Fibroblast of mammary gland (primary cell): Measurements from ENCODE around the gene FAM120B.
A peak's percentile ranks its signal among the peaks of the same experiment; 100 is the strongest.
"Not testable (repeated sequence)": the region's sequence is repeated elsewhere in the genome, so short reads cannot be mapped to it uniquely, and the experiment has no call there.

Source experiments
- DNase-seq: peaks from one replicate; pipeline ENCODE4 v3.0.0-alpha.2; 2010; ENCODE audit warnings: low read depth
- H3K4me3 ChIP-seq: 2 replicates; pipeline ENCODE4 v1.5.1; 2011; ENCODE audit warnings: low read depth, mild to moderate bottlenecking, low read length, moderate library complexity; ENCODE audit not compliant: control insufficient read depth
- CTCF ChIP-seq: conservative IDR thresholded peaks from 2 replicates; pipeline ENCODE4 v1.5.1; 2011; ENCODE audit warnings: low read depth, low read length, inconsistent platforms; ENCODE audit not compliant: control insufficient read depth, insufficient read depth

Gene FAM120B

GRCh38 chr6:170405311-170405975, 98.9 kb downstream of the FAM120B start:
- no peak for TF ChIP-seq CTCF
- no peak overlapping the region for H3K4me3 ChIP-seq
- DNase-seq, result peak; percentile 95

DNA sequence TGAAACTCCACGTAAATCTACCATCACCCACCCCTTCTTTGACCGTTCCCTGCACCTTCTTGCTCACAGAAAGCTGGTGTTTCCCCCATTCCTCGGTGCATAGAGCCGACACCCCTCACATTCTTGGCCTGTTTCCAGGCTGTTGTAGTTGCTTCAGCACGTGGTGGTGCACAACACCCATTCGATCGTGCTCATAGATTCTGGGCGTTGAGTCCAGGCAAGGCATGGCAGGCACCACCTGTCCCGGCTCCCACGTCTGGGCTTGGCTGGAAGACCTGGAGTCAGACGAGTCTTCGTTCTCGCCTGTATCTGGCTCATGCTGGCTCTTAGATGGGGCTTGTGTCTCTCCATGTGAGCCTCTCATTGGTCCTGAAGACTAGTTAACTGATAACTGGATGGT, 100.6 kb downstream of the FAM120B start:
- no peak for TF ChIP-seq CTCF
- H3K4me3 ChIP-seq, result no peak overlapping the region
- no peak for DNase-seq

- no peak for TF ChIP-seq CTCF
- no peak overlapping the region for H3K4me3 ChIP-seq
- DNase-seq, result no peak
Measured at GRCh38 chr6:170407932-170408331, 101.4 kb downstream of the FAM120B start.

GRCh38 chr6:170409746-170410145, 103.2 kb downstream of the FAM120B start:
- not testable (repeated sequence) for DNase-seq, H3K4me3 ChIP-seq

GRCh38 chr6:170410241-170410640, 103.7 kb downstream of the FAM120B start:
- TF ChIP-seq CTCF, result no peak
- DNase-seq, result no peak
- no peak overlapping the region for H3K4me3 ChIP-seq

DNA sequence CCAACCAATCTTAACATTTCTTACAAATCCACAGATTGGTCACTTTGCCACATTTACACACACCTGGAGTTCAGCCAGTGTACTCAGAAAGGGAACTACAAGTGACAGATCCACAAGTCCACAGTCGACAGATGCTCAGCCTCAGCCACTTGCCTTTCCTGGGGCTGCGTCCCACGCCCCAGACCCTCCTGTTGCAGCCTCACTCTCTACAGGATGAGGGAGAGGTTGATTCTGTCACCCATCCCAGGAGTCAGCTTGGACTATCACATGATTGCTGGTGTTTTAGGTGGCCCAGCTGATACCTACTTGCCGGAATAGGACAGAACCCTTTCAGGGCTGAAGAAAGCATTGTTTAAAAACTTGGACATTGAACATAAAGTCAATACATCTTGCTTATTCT, 108.8 kb downstream of the FAM120B start:
- no peak for DNase-seq
- TF ChIP-seq CTCF, result no peak
- H3K4me3 ChIP-seq, result no peak overlapping the region

GRCh38 chr6:170416303-170416702, 109.7 kb downstream of the FAM120B start:
- TF ChIP-seq CTCF, result no peak
- no peak overlapping the region for H3K4me3 ChIP-seq
- DNase-seq, result no peak
